Gastrocnemius medialis (tissue), 4 donors: Measurements from ENCODE around the gene TMEM62.

ENCODE experiments used
- CTCF ChIP-seq, 5 experiments: fragments of 450-650 bp in 3 of 5; fragments of 200-600 bp in 2 of 5; sonication (generic) in 2 of 5; IDR thresholded peaks in 4 of 5; conservative IDR thresholded peaks in 1 of 5; 1 replicate in 4 of 5; 2 replicates in 1 of 5; pipeline ENCODE4 v1.5.1; 2016 to 2019; ENCODE audit warnings: antibody characterized with exemption in 5 of 5, mild to moderate bottlenecking in 3 of 5, moderate library complexity in 3 of 5
- POLR2A ChIP-seq, 2 donors: fragments of 450-650 bp; IDR thresholded peaks; one replicate each; pipeline ENCODE4 v1.6.1; 2017; ENCODE audit warnings: antibody characterized with exemption in 2 of 2, mild to moderate bottlenecking in 2 of 2, moderate library complexity in 2 of 2

DNA sequence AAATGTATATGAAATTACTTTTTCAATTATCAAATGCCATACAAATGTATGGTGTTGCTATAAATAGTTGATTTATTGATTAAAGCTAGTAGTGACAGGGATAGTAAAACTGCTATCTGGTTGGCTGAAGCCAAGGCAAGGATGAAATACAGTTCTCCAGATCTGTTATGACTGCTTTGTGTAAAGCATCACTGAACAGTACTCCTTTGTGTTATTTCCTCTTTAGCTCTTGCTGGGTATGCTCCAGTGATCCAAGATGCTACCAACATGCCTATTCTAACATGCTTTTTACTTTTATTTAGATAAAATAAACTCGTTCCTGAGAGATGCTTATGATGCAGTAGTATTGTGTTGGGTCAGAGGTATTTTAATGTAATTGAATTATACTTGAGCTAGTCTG lies 15.1 kb upstream of the TMEM62 start:
- TF ChIP-seq CTCF (IDR thresholded peaks at IDR 0.05 in 4 of 5, conservative IDR thresholded peaks at IDR 0.05 in 1 of 5) (no peak), POLR2A (IDR thresholded peaks at IDR 0.05) (no peak)
